ENCODE measurements around the gene LHX6. TPM values are rescaled to one million over a fixed set of nuclear protein-coding genes. Genes with fewer than 3 reads are reported as not detected.

The LHX6 gene
- total and polyA plus RNA-seq, 2 of the 13 experiments (the other 11 are each of a cell fraction or from before 2014, with no cell fraction given), result 1.1 to 1.3 TPM

DNA sequence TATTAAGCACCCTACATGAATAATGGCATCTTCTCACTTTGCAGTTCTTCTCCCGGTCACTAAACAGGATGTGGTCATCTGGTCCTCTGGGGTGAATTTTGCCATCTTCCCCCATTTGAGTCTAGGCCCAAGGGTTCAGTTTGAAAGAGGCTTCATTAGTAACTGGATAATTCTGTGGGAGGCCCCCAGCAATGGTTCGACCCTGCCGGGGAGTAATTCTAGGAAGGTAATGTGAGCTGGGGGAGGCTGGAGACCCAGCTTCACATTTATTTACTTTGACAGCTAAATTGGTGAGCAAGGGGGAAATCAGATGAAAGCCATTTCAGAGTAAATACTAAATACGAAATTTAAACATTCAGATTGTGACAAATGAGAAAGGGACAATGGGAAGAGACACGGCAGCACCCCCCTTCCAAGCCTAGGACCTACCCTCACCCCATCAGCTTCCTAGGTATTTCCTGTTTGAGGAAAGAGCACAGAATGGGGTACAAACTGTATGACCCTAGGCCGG lies 4.1 kb upstream of the LHX6 start (continued):
- TF ChIP-seq, protein P1, sequence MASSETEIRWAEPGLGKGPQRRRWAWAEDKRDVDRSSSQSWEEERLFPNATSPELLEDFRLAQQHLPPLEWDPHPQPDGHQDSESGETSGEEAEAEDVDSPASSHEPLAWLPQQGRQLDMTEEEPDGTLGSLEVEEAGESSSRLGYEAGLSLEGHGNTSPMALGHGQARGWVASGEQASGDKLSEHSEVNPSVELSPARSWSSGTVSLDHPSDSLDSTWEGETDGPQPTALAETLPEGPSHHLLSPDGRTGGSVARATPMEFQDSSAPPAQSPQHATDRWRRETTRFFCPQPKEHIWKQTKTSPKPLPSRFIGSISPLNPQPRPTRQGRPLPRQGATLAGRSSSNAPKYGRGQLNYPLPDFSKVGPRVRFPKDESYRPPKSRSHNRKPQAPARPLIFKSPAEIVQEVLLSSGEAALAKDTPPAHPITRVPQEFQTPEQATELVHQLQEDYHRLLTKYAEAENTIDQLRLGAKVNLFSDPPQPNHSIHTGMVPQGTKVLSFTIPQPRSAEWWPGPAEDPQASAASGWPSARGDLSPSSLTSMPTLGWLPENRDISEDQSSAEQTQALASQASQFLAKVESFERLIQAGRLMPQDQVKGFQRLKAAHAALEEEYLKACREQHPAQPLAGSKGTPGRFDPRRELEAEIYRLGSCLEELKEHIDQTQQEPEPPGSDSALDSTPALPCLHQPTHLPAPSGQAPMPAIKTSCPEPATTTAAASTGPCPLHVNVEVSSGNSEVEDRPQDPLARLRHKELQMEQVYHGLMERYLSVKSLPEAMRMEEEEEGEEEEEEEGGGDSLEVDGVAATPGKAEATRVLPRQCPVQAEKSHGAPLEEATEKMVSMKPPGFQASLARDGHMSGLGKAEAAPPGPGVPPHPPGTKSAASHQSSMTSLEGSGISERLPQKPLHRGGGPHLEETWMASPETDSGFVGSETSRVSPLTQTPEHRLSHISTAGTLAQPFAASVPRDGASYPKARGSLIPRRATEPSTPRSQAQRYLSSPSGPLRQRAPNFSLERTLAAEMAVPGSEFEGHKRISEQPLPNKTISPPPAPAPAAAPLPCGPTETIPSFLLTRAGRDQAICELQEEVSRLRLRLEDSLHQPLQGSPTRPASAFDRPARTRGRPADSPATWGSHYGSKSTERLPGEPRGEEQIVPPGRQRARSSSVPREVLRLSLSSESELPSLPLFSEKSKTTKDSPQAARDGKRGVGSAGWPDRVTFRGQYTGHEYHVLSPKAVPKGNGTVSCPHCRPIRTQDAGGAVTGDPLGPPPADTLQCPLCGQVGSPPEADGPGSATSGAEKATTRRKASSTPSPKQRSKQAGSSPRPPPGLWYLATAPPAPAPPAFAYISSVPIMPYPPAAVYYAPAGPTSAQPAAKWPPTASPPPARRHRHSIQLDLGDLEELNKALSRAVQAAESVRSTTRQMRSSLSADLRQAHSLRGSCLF (CRISPR knock-in tag; IDR thresholded peaks at IDR 0.05; ENCODE audit: borderline replicate concordance), result no peak
- TF ChIP-seq ELF3 (CRISPR knock-in tag; IDR thresholded peaks at IDR 0.05) (no peak), NFE2 (CRISPR knock-in tag; IDR thresholded peaks at IDR 0.05) (no peak)

GRCh38 chr9:122229485-122229837 lies 704 bp upstream of the LHX6 start:
- intact Hi-C loops (cut with micrococcal nuclease; ENCODE audit: unreplicated experiment) (no loop called here), in situ Hi-C loops (cut with HindIII; ENCODE audit: extremely low pct_ligation_motif_present, low pct_unique_long_range_greater_than_20kb) (no loop called here)
- CTCF ChIA-PET (ENCODE audit: low intra/inter-chr PET ratio, low total read pairs), result no interaction called here
- no peak for DNase-seq (ENCODE audit: low spot score)
- Histone ChIP-seq H3K9me3 (ENCODE audit: low read length) (no peaks in the 10 kb centered on the region), H2AFZ (ENCODE audit: low read length) (no peak overlapping the region), H3K79me2 (ENCODE audit: insufficient read depth, low read length) (no peaks in the 10 kb centered on the region), H3K4me1 (ENCODE audit: insufficient read depth, low read length) (peaks cover 6% of the 10 kb centered on the region; the same call in 1 of the 2 replicates), H3K27ac (ENCODE audit: extremely low read length, insufficient read depth, low read length) (no peak overlapping the region), H4K20me1 (ENCODE audit: insufficient read depth, low read length) (no peaks in the 10 kb centered on the region), H3K36me3 (replicated peaks in 1 of 2; ENCODE audit: control insufficient read depth in 1 of 2, insufficient read depth in 2 of 2, low read length in 2 of 2) (no peaks in the 10 kb centered on the region), H3K9ac (ENCODE audit: insufficient read depth, low read depth, low read length) (no peak overlapping the region), H3K4me3 (replicated peaks in 1 of 3; ENCODE audit: insufficient read depth in 1 of 3, low read depth in 2 of 3, low read length in 3 of 3) (no peak overlapping the region), H3K27me3 (ENCODE audit: control insufficient read depth in 1 of 2, insufficient read depth in 2 of 2, low read length in 2 of 2) (peaks cover 13 to 88% of the 10 kb centered on the region in 2 experiments), H3K4me2 (ENCODE audit: low read depth, low read length) (no peak overlapping the region)
- no TSS peak for BruUV-seq (replicated peaks)
- no peak for ATAC-seq
- FAIRE-seq, result no peak
- 36% methylated on average over 4 of the region's 4 CpGs for WGBS (ENCODE audit: low lambda C conversion rate)
- POLR2A ChIA-PET, result interaction anchor here (1.5 kb wide), 1 partner anchor 35 kb away, joined by 3 read pairs; the partner anchor contains the start of genes MRRF and RBM18
- no peak for TF ChIP-seq ZNF557 (CRISPR knock-in tag; IDR thresholded peaks at IDR 0.05)
- no peak for TF ChIP-seq CEBPG (CRISPR knock-in tag; IDR thresholded peaks at IDR 0.05)
- TF ChIP-seq ZNF276 (CRISPR knock-in tag; IDR thresholded peaks at IDR 0.05; ENCODE audit: low read depth), result no peak
- TF ChIP-seq E2F5 (CRISPR knock-in tag; conservative IDR thresholded peaks at IDR 0.05), result no peak
- no peak for TF ChIP-seq ZNF296 (CRISPR knock-in tag; conservative IDR thresholded peaks at IDR 0.05)
- TF ChIP-seq, protein P2, sequence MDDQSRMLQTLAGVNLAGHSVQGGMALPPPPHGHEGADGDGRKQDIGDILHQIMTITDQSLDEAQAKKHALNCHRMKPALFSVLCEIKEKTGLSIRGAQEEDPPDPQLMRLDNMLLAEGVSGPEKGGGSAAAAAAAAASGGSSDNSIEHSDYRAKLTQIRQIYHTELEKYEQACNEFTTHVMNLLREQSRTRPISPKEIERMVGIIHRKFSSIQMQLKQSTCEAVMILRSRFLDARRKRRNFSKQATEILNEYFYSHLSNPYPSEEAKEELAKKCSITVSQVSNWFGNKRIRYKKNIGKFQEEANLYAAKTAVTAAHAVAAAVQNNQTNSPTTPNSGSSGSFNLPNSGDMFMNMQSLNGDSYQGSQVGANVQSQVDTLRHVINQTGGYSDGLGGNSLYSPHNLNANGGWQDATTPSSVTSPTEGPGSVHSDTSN (CRISPR knock-in tag; IDR thresholded peaks at IDR 0.05; ENCODE audit: borderline replicate concordance), result no peak
- no peak for TF ChIP-seq MED1 (CRISPR knock-in tag; IDR thresholded peaks at IDR 0.05)
- TF ChIP-seq, protein P3, sequence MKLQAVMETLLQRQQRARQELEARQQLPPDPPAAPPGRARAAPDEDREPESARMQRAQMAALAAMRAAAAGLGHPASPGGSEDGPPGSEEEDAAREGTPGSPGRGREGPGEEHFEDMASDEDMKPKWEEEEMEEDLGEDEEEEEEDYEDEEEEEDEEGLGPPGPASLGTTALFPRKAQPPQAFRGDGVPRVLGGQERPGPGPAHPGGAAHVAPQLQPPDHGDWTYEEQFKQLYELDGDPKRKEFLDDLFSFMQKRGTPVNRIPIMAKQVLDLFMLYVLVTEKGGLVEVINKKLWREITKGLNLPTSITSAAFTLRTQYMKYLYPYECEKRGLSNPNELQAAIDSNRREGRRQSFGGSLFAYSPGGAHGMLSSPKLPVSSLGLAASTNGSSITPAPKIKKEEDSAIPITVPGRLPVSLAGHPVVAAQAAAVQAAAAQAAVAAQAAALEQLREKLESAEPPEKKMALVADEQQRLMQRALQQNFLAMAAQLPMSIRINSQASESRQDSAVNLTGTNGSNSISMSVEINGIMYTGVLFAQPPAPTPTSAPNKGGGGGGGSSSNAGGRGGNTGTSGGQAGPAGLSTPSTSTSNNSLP (IDR thresholded peaks at IDR 0.05; ENCODE audit: low read depth, low read length), result no peak
- no peak for TF ChIP-seq ZNF292 (CRISPR knock-in tag; IDR thresholded peaks at IDR 0.05; ENCODE audit: borderline replicate concordance, low read depth)
- no peak for TF ChIP-seq DNMT3B (CRISPR knock-in tag; conservative IDR thresholded peaks at IDR 0.05)

All from HepG2 (cell line).